Measurements from ENCODE around the gene SEMA4C. TPM values are rescaled to one million over a fixed set of nuclear protein-coding genes. Genes with fewer than 3 reads are reported as not detected.

Gene SEMA4C
- total RNA-seq, 1 donor from 2014 or later, result 39.1 TPM

- no peak for DNase-seq (ENCODE audit: low spot score)
- peaks cover 5% of the 10 kb centered on the region for H3K27me3 Mint-ChIP-seq (ENCODE audit: insufficient read depth, low read depth)
- peak overlapping the region; percentile 57 for H3K27ac Mint-ChIP-seq
- Histone ChIP-seq H3F3A (ENCODE audit: low read depth) (peaks cover 10% of the 10 kb centered on the region), H3K36me3 (no peaks in the 10 kb centered on the region), H3K27ac (no peak overlapping the region), H3K27me3 (no peaks in the 10 kb centered on the region), H3K4me3 (no peak overlapping the region), H3K9me3 (ENCODE audit: low read depth) (no peaks in the 10 kb centered on the region), H3K79me2 (ENCODE audit: low read depth) (no peaks in the 10 kb centered on the region), H3K4me1 (peaks cover 13% of the 10 kb centered on the region), H2AFZ (replicated peaks) (no peak overlapping the region), H3K4me2 (no peak overlapping the region), H3K9ac (no peak overlapping the region), H4K20me1 (ENCODE audit: low read depth) (no peaks in the 10 kb centered on the region)
- no peak overlapping the region for H3K4me3 Mint-ChIP-seq
- peaks cover 30% of the 10 kb centered on the region for H3K4me1 Mint-ChIP-seq
- H3K9me3 Mint-ChIP-seq, result no peaks in the 10 kb centered on the region
- TF ChIP-seq EZH2phosphoT487 (IDR thresholded peaks at IDR 0.05), result no peak
- no peak for TF ChIP-seq CTCF (IDR thresholded peaks at IDR 0.05)
- TF ChIP-seq EZH2 (IDR thresholded peaks at IDR 0.05), result no peak
- no peaks in the 10 kb centered on the region for H3K36me3 Mint-ChIP-seq
Measured at GRCh38 chr2:96898641-96899412, 28.9 kb upstream of the SEMA4C start.

GRCh38 chr2:96898135-96898505 lies 28.2 kb upstream of the SEMA4C start:
- Mint-ChIP-seq H3K9me3 (no peaks in the 10 kb centered on the region), H3K27ac (no peak overlapping the region), H3K4me1 (peaks cover 28% of the 10 kb centered on the region), H3K27me3 (ENCODE audit: insufficient read depth, low read depth) (peaks cover 5% of the 10 kb centered on the region), H3K4me3 (no peak overlapping the region), H3K36me3 (no peaks in the 10 kb centered on the region)
- peaks cover 13% of the 10 kb centered on the region for H3K4me1 ChIP-seq
- H3K36me3 ChIP-seq, result no peaks in the 10 kb centered on the region
- H3K27ac ChIP-seq, result no peak overlapping the region
- H3K27me3 ChIP-seq, result no peaks in the 10 kb centered on the region
- no peak overlapping the region for H3K4me3 ChIP-seq
- H2AFZ ChIP-seq (replicated peaks), result no peak overlapping the region
- no peaks in the 10 kb centered on the region for H4K20me1 ChIP-seq (ENCODE audit: low read depth)
- H3K9me3 ChIP-seq (ENCODE audit: low read depth), result no peaks in the 10 kb centered on the region
- no peak for DNase-seq (ENCODE audit: low spot score)
- H3K9ac ChIP-seq, result no peak overlapping the region
- no peak overlapping the region for H3K4me2 ChIP-seq
- peaks cover 5% of the 10 kb centered on the region for H3F3A ChIP-seq (ENCODE audit: low read depth)
- H3K79me2 ChIP-seq (ENCODE audit: low read depth), result no peaks in the 10 kb centered on the region
- TF ChIP-seq EZH2 (IDR thresholded peaks at IDR 0.05) (no peak), EZH2phosphoT487 (IDR thresholded peaks at IDR 0.05) (no peak), CTCF (IDR thresholded peaks at IDR 0.05) (no peak)

DNA sequence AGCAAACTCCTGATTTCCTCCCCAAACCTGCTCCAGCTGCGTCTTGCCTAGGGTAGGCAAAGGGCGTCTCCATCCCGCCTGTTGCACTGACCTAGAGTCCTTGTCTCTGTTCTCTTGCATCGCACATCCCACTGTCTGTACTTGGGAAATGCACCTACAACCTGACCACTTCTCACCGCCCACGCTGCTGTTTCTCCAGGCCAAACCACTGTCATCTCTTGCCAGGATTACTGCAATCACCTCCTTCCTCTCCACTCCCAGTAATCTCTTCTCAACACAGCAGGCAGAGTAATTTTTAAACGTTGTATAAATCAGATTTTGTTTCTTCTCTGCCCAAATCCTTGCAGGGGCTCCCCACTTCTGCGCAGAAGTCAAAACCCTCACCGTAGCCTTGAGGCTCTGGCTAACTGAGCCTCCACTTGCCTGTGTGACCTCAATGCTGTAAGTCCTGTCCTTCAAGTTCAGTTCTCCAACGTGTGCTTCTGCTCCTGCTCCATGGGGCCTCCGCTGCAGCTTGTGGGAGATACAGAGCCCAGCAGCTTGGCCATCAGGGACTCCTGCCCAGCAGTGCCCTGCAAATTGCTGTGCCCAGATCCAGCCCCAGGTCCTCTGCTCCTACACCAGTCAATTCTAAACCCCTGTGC lies 27.7 kb upstream of the SEMA4C start:
- TF ChIP-seq EZH2phosphoT487 (IDR thresholded peaks at IDR 0.05), result no peak
- no peak for TF ChIP-seq EZH2 (IDR thresholded peaks at IDR 0.05)
- no peak for TF ChIP-seq CTCF (IDR thresholded peaks at IDR 0.05)
- Histone ChIP-seq H2AFZ (replicated peaks) (no peak overlapping the region), H3K36me3 (no peaks in the 10 kb centered on the region), H3F3A (ENCODE audit: low read depth) (peaks cover 4% of the 10 kb centered on the region), H3K27me3 (no peaks in the 10 kb centered on the region), H3K9me3 (ENCODE audit: low read depth) (no peaks in the 10 kb centered on the region), H3K79me2 (ENCODE audit: low read depth) (no peaks in the 10 kb centered on the region), H3K9ac (no peak overlapping the region), H3K27ac (no peak overlapping the region), H3K4me1 (peaks cover 13% of the 10 kb centered on the region), H4K20me1 (ENCODE audit: low read depth) (no peaks in the 10 kb centered on the region), H3K4me3 (no peak overlapping the region), H3K4me2 (no peak overlapping the region)
- Mint-ChIP-seq H3K9me3 (no peaks in the 10 kb centered on the region), H3K4me1 (peaks cover 28% of the 10 kb centered on the region), H3K27ac (no peak overlapping the region), H3K27me3 (ENCODE audit: insufficient read depth, low read depth) (peaks cover 8% of the 10 kb centered on the region), H3K4me3 (peak overlapping the region; percentile 4), H3K36me3 (no peaks in the 10 kb centered on the region)
- DNase-seq (ENCODE audit: low spot score), result no peak

All from neural progenitor cell (in vitro differentiated cells).